BLaER1 treated with 17β-estradiol and CSF1 and Interleukin-3, amounts not matched to agents 10 nM and 100 nM (cell line): ENCODE data around the gene RASSF5.

Experiments used
- H3K27ac ChIP-seq, 11 experiments: shearing (Covaris generic); formaldehyde crosslinking; 2 replicates each; pipeline ENCODE4 v1.8.1; 2022
- H3K27me3 ChIP-seq, 11 experiments: shearing (Covaris generic); formaldehyde crosslinking; 2 replicates each; pipeline ENCODE4 v1.8.1; 2022
- H3K36me3 ChIP-seq, 11 experiments: shearing (Covaris generic); formaldehyde crosslinking; 2 replicates each; pipeline ENCODE4 v1.8.1; 2022
- H3K4me1 ChIP-seq, 10 experiments: shearing (Covaris generic); formaldehyde crosslinking; 2 replicates each; pipeline ENCODE4 v1.8.1; 2022
- H3K4me2 ChIP-seq, 11 experiments: shearing (Covaris generic); formaldehyde crosslinking; 2 replicates each; pipeline ENCODE4 v1.8.1; 2022
- H3K4me3 ChIP-seq, 10 experiments: shearing (Covaris generic); formaldehyde crosslinking; 2 replicates each; pipeline ENCODE4 v1.8.1; 2022
- H3K9ac ChIP-seq, 11 experiments: shearing (Covaris generic); formaldehyde crosslinking; 2 replicates each; pipeline ENCODE4 v1.8.1; 2022
- H3K9me3 ChIP-seq, 11 experiments: shearing (Covaris generic); formaldehyde crosslinking; replicated peaks in 1 of 11; 2 replicates each; pipeline ENCODE4 v1.8.1; 2022
- H4K20me1 ChIP-seq, 11 experiments: shearing (Covaris generic); formaldehyde crosslinking; 2 replicates each; pipeline ENCODE4 v1.8.1; 2022
- Cebpa-rat ChIP-seq, 11 experiments: shearing (Covaris generic); IDR thresholded peaks; 2 replicates each; pipeline ENCODE4 v1.8.1; 2022

RASSF5 gene

GRCh38 chr1:206495493-206496046 is 11.8 kb upstream of the RASSF5 start:
- H3K4me2 ChIP-seq, result peak overlapping the region; percentile 79 to 98 (median 95)
- no peaks in the 10 kb centered on the region for H3K27me3 ChIP-seq
- H3K9me3 ChIP-seq, result no peaks in the 10 kb centered on the region
- H4K20me1 ChIP-seq, result peaks cover 0 to 96% (median 53%) of the 10 kb centered on the region in 11 experiments; a peak in 17 of 22 replicates
- no peak for TF ChIP-seq Cebpa-rat (IDR thresholded peaks at IDR 0.05)
- H3K4me1 ChIP-seq, result peaks cover 73 to 91% (median 83%) of the 10 kb centered on the region in 10 experiments
- H3K9ac ChIP-seq, result peak overlapping the region in 8 of 11 experiments; percentile 6 to 57 (median 30); a peak in 16 of 22 replicates
- H3K27ac ChIP-seq, result peak overlapping the region in 10 of 11 experiments; percentile 24 to 61 (median 42); a peak in 16 of 22 replicates
- peaks cover 0 to 90% (median 65%) of the 10 kb centered on the region in 11 experiments; a peak in 19 of 22 replicates for H3K36me3 ChIP-seq
- H3K4me3 ChIP-seq, result peak overlapping the region in 6 of 10 experiments; percentile 5 to 42 (median 32); a peak in 7 of 20 replicates

- H3K27me3 ChIP-seq, result no peaks in the 10 kb centered on the region
- TF ChIP-seq Cebpa-rat (IDR thresholded peaks at IDR 0.05), result no peak
- H3K27ac ChIP-seq, result peak overlapping the region in 10 of 11 experiments; percentile 24 to 61 (median 42); a peak in 18 of 22 replicates
- H4K20me1 ChIP-seq, result peaks cover 0 to 96% (median 48%) of the 10 kb centered on the region in 11 experiments; a peak in 17 of 22 replicates
- H3K9ac ChIP-seq, result peak overlapping the region in 10 of 11 experiments; percentile 3 to 57 (median 30); a peak in 13 of 22 replicates
- peak overlapping the region in 6 of 10 experiments; percentile 5 to 42 (median 24); a peak in 9 of 20 replicates for H3K4me3 ChIP-seq
- H3K36me3 ChIP-seq, result peaks cover 0 to 85% (median 62%) of the 10 kb centered on the region in 11 experiments; a peak in 19 of 22 replicates
- H3K4me1 ChIP-seq, result peaks cover 72 to 91% (median 82%) of the 10 kb centered on the region in 10 experiments
- H3K9me3 ChIP-seq, result no peaks in the 10 kb centered on the region
- peak overlapping the region; percentile 79 to 98 (median 95) for H3K4me2 ChIP-seq
Observed at GRCh38 chr1:206496131-206496793, 11.1 kb upstream of the RASSF5 start.

GRCh38 chr1:206497363-206497762 is 10.0 kb upstream of the RASSF5 start:
- H3K27ac ChIP-seq, result 0 out of 22 replicates have a peak overlapping the region, but pooled peaks of 1 of the 11 experiments have one; percentile 18
- no peaks in the 10 kb centered on the region for H3K9me3 ChIP-seq
- peaks cover 72 to 91% (median 82%) of the 10 kb centered on the region in 10 experiments for H3K4me1 ChIP-seq
- TF ChIP-seq Cebpa-rat (IDR thresholded peaks at IDR 0.05), result no peak
- H3K4me3 ChIP-seq, result no peak overlapping the region
- peaks cover 0 to 74% (median 51%) of the 10 kb centered on the region in 11 experiments; a peak in 19 of 22 replicates for H3K36me3 ChIP-seq
- H3K9ac ChIP-seq, result no peak overlapping the region
- peaks cover 0 to 86% (median 43%) of the 10 kb centered on the region in 11 experiments; a peak in 17 of 22 replicates for H4K20me1 ChIP-seq
- no peaks in the 10 kb centered on the region for H3K27me3 ChIP-seq
- peak overlapping the region; percentile 6 to 98 (median 94); a peak in 20 of 22 replicates for H3K4me2 ChIP-seq

GRCh38 chr1:206497774-206498173 is 9.6 kb upstream of the RASSF5 start:
- no peak for TF ChIP-seq Cebpa-rat (IDR thresholded peaks at IDR 0.05)

DNA sequence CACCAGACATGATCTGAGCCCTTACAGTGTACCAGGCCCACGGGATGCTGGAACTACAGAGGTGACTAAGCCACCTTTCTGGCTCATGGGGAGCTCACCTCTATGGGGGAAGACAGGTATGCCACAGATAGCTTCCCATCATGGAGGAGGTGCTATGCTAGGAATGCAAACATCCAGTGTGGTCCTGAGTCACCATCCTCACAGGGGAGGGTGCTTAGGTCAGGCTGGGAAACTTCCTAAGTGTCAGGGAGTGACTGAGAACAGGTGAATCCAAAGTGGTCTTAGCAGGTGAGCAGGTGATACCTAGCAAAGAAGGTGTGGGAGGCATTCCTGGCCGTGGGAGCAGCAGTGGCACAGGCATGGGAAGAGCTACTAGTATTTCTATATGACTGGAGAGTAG is 8.6 kb upstream of the RASSF5 start:
- Histone ChIP-seq H3K36me3 (peaks cover 0 to 60% (median 38%) of the 10 kb centered on the region in 11 experiments; a peak in 18 of 22 replicates), H3K9ac (no peak overlapping the region), H4K20me1 (peaks cover 0 to 79% (median 34%) of the 10 kb centered on the region in 11 experiments; a peak in 17 of 22 replicates), H3K4me3 (no peak overlapping the region), H3K27me3 (no peaks in the 10 kb centered on the region), H3K4me1 (peaks cover 72 to 91% (median 82%) of the 10 kb centered on the region in 10 experiments), H3K9me3 (no peaks in the 10 kb centered on the region), H3K27ac (no peak overlapping the region), H3K4me2 (peak overlapping the region in 3 of 11 experiments; percentile 81 to 98 (median 98); a peak in 2 of 22 replicates)
- TF ChIP-seq Cebpa-rat (IDR thresholded peaks at IDR 0.05), result no peak

More at GRCh38 chr1:206497774-206498173, 9.6 kb upstream of the RASSF5 start:
- Histone ChIP-seq H4K20me1 (peaks cover 0 to 82% (median 39%) of the 10 kb centered on the region in 11 experiments; a peak in 17 of 22 replicates), H3K27me3 (no peaks in the 10 kb centered on the region), H3K4me1 (peaks cover 72 to 91% (median 82%) of the 10 kb centered on the region in 10 experiments), H3K9ac (no peak overlapping the region), H3K36me3 (peaks cover 0 to 69% (median 47%) of the 10 kb centered on the region in 11 experiments; a peak in 19 of 22 replicates), H3K27ac (0 out of 22 replicates have a peak overlapping the region, but pooled peaks of 1 of the 11 experiments have one; percentile 18), H3K4me3 (no peak overlapping the region), H3K9me3 (no peaks in the 10 kb centered on the region), H3K4me2 (peak overlapping the region; percentile 6 to 98 (median 94); a peak in 18 of 22 replicates)

GRCh38 chr1:206500046-206500445 is 7.3 kb upstream of the RASSF5 start:
- Histone ChIP-seq H3K9ac (no peak overlapping the region), H3K4me3 (no peak overlapping the region), H3K27ac (no peak overlapping the region), H3K27me3 (peaks cover 0 to 1% (median 0%) of the 10 kb centered on the region in 11 experiments; a peak in 1 of 22 replicates), H3K36me3 (peaks cover 0 to 50% (median 30%) of the 10 kb centered on the region in 11 experiments; a peak in 14 of 22 replicates), H3K4me1 (peaks cover 72 to 91% (median 82%) of the 10 kb centered on the region in 10 experiments), H3K4me2 (no peak overlapping the region), H3K9me3 (no peaks in the 10 kb centered on the region), H4K20me1 (peaks cover 0 to 76% (median 22%) of the 10 kb centered on the region in 11 experiments; a peak in 17 of 22 replicates)
- no peak for TF ChIP-seq Cebpa-rat (IDR thresholded peaks at IDR 0.05)

- Histone ChIP-seq H4K20me1 (peaks cover 0 to 71% (median 4%) of the 10 kb centered on the region in 11 experiments; a peak in 11 of 22 replicates), H3K27me3 (peaks cover 3 to 10% (median 7%) of the 10 kb centered on the region in 11 experiments; a peak in 16 of 22 replicates), H3K9me3 (no peaks in the 10 kb centered on the region), H3K27ac (peak overlapping the region in 1 of 11 experiments; percentile 20; a peak in 1 of 22 replicates), H3K36me3 (peaks cover 0 to 36% (median 30%) of the 10 kb centered on the region in 11 experiments; a peak in 14 of 22 replicates), H3K4me3 (no peak overlapping the region), H3K4me1 (peaks cover 70 to 91% (median 82%) of the 10 kb centered on the region in 10 experiments), H3K9ac (0 out of 22 replicates have a peak overlapping the region, but pooled peaks of 1 of the 11 experiments have one; percentile 1), H3K4me2 (peak overlapping the region; percentile 92 to 100 (median 99); a peak in 21 of 22 replicates)
- TF ChIP-seq Cebpa-rat (IDR thresholded peaks at IDR 0.05), result no peak
Observed at GRCh38 chr1:206501881-206502280, 5.5 kb upstream of the RASSF5 start.

DNA sequence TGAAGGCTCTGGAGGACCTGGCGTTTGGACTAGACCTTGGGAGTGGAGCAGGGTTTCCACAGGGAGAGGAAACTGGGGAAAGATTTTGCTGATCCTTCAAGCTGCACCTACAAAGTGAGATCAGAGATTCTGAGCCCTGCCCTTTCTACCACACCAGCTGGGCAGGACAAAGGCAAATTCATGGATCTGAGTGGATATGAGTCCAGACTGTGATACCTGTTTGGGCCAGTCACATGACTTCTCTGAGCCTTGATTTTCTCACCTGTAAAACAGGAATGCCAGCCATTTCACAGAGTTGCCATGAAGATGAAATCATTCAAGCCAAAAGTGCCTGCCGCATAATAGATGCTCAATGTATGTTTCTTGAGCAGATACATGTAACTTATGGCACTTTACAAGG is 4.9 kb upstream of the RASSF5 start:
- Histone ChIP-seq H3K4me3 (no peak overlapping the region), H3K36me3 (peaks cover 0 to 31% (median 27%) of the 10 kb centered on the region in 11 experiments; a peak in 14 of 22 replicates), H3K27ac (peak overlapping the region in 2 of 11 experiments; percentile 2 to 20; a peak in 1 of 22 replicates), H3K4me1 (peaks cover 65 to 89% (median 79%) of the 10 kb centered on the region in 10 experiments), H4K20me1 (peaks cover 0 to 66% (median under 1%) of the 10 kb centered on the region in 11 experiments; a peak in 10 of 22 replicates), H3K9me3 (no peaks in the 10 kb centered on the region), H3K4me2 (peak overlapping the region; percentile 92 to 100 (median 99)), H3K9ac (0 out of 22 replicates have a peak overlapping the region, but pooled peaks of 1 of the 11 experiments have one; percentile 1), H3K27me3 (peaks cover 5 to 14% (median 10%) of the 10 kb centered on the region in 11 experiments; a peak in 17 of 22 replicates)
- TF ChIP-seq Cebpa-rat (IDR thresholded peaks at IDR 0.05), result no peak
